ENCODE measurements around the gene RTEL1.

DNA sequence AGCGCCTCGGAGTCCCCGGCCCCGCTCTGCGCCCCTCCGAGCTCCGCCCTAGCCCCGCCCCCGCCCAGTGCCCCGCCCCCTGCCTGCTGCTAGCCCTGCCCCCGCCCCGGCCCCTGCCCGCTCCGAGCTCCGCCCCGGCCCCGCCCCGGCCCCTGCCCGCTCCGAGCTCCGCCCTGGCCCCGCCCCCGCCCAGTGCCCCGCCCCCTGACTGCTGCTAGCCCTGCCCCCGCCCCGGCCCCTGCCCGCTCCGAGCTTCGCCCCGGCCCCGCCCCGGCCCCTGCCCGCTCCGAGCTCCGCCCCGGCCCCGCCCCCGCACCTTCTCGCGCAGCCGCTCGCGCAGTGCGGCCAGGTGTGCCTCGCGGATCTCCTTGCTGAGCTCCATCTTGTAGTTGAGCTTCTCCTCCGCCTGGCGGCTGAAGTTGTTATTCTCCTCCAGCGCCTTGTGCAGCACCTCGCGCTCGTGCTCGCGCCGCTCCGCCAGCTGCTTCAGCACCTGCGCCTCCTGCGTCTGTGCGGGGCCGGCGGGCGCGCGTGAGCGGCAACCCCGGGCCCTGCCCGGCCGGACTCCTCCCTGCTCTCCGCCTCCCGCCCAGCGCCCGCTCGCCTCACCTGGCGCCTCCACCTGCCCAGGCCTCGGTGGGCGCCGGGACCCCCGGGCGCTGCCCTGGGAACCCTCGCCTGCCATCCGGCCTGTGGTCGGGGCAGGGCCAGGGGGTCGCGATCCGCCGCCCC is 16.2 kb upstream of the RTEL1 start:
- TF ChIP-seq POLR2A (IDR thresholded peaks at IDR 0.05), result no peak
- TF ChIP-seq, protein P1, sequence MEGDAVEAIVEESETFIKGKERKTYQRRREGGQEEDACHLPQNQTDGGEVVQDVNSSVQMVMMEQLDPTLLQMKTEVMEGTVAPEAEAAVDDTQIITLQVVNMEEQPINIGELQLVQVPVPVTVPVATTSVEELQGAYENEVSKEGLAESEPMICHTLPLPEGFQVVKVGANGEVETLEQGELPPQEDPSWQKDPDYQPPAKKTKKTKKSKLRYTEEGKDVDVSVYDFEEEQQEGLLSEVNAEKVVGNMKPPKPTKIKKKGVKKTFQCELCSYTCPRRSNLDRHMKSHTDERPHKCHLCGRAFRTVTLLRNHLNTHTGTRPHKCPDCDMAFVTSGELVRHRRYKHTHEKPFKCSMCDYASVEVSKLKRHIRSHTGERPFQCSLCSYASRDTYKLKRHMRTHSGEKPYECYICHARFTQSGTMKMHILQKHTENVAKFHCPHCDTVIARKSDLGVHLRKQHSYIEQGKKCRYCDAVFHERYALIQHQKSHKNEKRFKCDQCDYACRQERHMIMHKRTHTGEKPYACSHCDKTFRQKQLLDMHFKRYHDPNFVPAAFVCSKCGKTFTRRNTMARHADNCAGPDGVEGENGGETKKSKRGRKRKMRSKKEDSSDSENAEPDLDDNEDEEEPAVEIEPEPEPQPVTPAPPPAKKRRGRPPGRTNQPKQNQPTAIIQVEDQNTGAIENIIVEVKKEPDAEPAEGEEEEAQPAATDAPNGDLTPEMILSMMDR (IDR thresholded peaks at IDR 0.05), result peak in 3 of 4 experiments; percentile 44 to 62 (median 55)
- no peak for TF ChIP-seq POLR2AphosphoS5 (IDR thresholded peaks at IDR 0.05)

Measured in gastroesophageal sphincter (tissue), 3 donors.